Activated CD4-positive, alpha-beta T cell treated with anti-CD3 and anti-CD28 coated beads for 24 hours (primary cell): ENCODE results near the gene ANKRD34A.

Experiments
- DNase-seq, 2 donors: peaks; one replicate each; pipeline ENCODE4 v3.0.0-alpha.2; 2020; ENCODE audit warnings: low read depth in 2 of 2

ANKRD34A gene

DNA sequence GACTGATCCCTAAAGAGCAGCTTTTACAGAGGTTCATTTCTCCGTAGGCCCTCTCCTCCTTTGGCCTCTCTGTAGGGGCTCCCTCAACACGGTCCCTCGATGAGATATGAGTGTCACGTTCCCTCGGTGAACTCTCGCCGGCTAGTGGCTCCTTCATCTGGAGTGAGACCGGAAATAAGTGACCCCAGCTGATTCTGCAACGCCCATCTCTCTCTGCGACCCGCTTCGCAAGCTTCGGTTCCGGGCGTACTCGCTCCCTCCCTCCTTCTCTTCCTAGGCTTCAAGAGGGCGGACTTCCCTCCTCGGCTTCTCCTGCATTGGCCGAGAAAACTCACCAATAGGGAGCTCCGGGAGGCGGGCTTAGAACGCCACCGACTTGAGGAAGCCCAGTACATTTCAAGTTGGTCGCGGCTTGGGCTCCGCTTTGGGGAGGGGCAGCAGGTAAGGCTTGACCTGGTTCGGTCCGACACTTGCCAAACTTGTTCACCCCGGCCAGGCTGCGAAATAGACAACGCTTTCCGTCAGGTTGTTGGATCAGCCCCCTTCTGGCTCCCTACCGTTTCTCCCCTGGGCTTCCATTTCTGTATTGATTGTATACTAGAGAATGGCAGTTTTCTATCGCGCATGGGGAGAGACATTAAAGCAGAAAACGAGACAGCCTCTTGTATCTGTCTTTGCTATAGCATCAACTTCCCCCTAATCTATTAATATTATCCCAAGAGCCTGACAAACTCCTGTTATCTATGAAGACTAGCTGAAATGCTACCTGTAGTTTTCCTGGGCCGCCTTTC, at the start of gene ANKRD34A, which contains the start of gene POLR3GL:
TSS of gene ANKRD34A (minus strand) at position 248 of the 791 bp plus-strand sequence. CDS start 2,816 bp downstream, outside the sequence.
TSS of gene POLR3GL (plus strand) at position 363 of the 791 bp plus-strand sequence. CDS start 10,176 bp downstream, outside the sequence.
- DNase-seq, result peak; percentile 81 to 88

GRCh38 chr1:146013559-146013922, 49.2 kb upstream of the ANKRD34A start:
- no peak for DNase-seq

DNA sequence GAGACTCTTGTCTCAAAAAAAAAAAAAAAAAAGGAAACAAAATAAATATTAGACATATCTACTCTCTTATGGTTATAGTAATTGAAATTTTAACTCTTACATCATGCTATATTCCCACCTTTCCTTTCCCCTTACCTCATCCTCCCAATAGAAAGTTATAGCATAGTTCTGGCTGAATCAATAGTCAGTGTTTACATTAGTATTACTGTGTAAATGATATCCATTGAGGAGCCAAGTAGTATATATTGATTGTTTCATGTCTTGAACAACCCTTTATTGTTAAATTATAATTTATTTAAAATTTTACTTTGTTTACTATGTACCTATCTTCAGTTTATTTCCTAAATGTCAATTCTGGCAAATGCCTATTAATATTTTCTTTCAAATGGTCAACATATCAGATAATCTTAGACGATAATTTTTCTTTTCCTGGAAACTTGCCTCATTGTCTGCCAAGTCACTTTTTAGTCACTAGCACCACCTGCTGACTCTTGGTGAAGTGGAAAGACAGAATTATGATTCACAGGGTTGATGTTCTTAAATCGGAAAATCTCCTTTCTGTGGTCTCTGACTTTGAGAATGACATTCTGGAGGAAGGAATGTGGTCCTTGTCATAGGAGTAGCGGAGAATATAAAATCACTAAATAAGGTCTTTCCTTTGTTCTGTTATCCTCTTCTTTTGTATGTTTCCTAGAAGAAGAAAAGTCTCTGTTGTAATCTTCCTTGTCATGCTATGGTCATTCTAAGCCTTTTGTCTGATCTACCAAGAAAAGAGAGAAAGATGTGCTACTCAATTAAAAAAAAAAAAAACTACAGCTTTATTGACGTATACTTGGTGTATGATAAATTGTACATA, 48.6 kb upstream of the ANKRD34A start:
- DNase-seq, result peak in 1 of 2 donors; percentile 54

- no peak for DNase-seq
These were observed 45.9 kb upstream of the ANKRD34A start for GRCh38 chr1:146010126-146010738.

- no peak for DNase-seq
These were observed 43.2 kb upstream of the ANKRD34A start for GRCh38 chr1:146007489-146008133.

DNA sequence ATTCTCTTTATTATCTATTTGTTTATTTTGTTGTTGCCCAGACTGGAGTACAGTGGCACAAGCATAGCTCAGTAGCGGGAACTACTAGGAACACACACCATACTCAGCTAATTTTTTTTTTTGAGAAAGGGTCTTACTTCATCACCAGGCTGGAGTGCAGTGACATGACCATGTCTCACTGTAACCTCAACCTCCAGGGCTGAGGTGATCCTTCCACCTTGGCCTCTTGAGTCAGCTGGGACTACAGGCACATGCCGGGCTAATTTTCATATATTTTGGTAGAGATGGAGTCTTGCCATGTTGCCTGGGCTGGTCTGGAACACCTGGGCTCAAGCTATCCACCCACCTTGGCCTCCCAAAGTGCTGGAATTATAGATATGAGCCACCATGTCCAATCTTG, 37.3 kb upstream of the ANKRD34A start:
- no peak for DNase-seq

DNA sequence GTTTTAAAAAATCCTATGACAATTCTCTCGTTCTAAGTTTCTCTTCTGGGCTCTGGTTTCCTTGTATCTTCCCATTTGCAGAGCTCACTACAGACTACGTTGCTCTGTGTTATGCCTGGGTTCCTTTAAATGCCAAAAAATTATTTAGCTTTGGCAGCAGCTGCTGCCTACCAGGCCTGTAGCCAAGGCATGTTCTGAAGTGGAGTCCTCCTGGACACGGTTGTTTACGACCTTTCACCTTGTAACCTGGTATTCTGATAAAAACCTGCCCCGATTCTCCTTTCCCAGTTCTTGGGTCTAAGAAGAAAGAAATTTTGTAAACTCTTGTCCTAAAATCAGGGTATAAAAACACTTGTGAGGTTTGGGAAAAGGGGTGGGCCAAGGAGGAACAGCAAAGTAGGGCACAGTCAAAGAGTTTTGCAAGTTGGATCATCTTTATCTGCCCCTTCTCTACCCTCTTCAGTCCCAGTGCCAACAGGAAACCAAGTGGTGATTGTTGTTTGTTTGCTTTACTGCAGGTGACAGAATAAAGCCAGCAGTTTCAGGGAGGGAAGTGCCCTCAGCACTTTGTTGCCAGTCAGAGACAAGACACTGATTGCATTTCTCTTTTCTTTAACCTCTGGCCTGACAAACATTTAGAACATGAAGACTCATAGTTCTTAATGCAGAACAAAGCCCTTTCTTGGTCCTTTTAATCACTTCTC, 35.1 kb upstream of the ANKRD34A start:
- DNase-seq, result no peak

GRCh38 chr1:145997718-145998023, 33.3 kb upstream of the ANKRD34A start:
- no peak for DNase-seq

DNA sequence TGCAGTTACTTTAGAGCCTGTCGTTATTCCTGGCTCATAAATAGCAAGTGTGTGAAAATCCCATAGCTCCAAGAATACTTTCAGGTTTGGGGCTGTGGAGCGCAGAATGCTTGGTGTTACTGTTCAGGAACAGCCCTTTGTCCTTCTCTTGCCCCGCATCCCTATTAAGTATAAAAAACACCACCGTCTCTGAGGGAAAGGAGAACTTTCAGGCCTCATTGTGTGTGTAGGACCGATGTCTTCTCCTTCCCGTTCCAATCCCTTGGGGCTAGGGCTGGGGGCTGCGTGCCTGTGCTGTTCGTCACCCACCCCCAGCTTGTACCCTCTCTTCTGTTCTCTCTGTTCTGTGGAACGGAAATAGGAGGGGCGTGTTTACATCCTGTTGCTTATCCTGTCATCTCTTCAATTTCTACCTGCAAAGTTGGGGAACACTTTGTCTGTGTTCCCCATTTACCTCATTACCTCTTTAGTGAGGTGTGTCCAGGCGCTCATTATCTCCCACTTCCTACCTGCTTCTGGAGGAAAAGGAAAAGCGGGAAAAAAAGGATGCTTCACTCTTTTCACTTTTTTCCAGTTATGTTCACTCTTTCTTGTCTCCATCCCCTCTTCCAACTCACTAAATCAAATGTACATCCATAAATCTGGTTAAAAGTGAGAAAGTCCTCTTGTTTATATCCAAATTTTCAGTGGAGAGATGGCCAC, 32.8 kb upstream of the ANKRD34A start:
- DNase-seq, result peak in 1 of 2 donors; percentile 43

- DNase-seq, result peak; percentile 84 to 87
These were observed 32.1 kb upstream of the ANKRD34A start, which contains the start of gene TXNIP for GRCh38 chr1:145996433-145997015. Gene TXNIP (minus strand): TSS chr1:145996579. CDS start chr1:145996266, 313 bp downstream.

- no peak for DNase-seq
These were observed 31.6 kb upstream of the ANKRD34A start for GRCh38 chr1:145995964-145996432.

- DNase-seq, result no peak
These were observed 30.9 kb upstream of the ANKRD34A start for GRCh38 chr1:145995148-145995881.

DNA sequence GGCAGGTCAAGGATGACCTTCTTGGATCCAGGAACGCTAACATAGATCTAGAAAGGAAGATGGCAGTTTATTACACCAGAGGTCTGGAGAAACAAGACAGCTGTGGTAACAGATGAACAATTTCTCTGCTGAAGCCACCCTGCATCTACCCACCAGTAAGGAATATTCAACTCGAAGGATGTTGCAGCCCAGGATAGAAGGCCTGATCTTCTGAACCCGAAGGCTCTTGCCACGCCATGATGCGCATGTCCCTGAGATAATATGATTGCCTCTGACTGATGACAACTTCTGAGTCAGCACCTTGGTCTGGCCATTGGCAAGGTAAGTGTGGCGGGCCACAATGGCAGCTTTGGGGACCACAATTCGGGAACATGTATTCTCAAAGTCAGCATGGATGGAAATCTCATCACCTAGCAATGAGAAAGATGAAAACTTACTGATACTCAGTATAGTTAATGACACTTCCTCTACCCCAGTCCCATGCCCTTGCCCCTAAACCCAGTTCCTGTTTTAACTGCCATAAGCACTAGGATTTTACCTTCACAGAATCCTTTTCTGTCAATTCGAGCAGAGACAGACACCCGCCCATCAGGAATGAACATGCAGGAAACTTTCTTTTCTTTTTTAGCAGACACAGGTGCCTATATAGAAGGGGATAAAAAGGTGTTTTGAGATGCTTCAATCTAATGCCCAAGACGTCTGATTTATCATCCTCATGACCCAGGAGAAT, 30.2 kb upstream of the ANKRD34A start:
- DNase-seq, result peak in 1 of 2 donors; percentile 33

DNA sequence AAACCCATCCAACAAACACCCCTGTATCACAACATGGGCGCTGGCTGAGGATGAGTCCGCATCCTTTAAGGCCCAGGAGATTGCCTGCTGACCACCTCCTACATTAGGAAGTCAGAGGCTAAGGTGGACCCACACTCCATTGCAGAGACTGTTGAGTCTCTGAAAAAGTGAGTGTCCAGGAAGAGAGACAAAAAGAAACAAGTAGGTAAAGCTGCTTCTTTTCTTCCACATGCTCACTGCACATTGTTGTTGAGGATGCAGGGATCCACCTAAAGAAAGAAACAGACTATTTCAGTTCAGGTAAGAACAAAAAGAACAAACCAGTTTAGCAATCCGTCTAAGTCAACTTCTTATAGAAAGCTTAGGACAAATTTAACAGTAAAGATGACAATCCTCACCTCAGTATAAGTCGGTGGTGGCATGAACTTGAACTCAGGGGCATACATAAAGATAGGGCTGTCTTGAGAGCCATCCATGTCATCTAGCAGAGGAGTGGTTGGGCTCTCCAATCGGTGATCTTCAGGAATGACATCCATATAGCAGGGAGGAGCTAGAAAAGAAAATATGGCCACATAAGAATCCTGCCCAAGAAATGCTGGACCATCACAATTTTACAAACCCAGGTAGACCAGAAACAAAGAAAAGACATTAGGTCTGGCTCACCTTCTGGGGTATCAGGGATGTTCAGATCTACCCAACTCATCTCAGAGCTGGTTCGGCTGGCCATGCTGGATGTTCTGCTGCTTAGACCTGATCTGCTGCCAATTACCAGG, 29.4 kb upstream of the ANKRD34A start:
- DNase-seq, result no peak

GRCh38 chr1:145992958-145993617, 28.7 kb upstream of the ANKRD34A start:
- no peak for DNase-seq

GRCh38 chr1:145992502-145992936, 28.1 kb upstream of the ANKRD34A start:
- DNase-seq, result no peak

DNA sequence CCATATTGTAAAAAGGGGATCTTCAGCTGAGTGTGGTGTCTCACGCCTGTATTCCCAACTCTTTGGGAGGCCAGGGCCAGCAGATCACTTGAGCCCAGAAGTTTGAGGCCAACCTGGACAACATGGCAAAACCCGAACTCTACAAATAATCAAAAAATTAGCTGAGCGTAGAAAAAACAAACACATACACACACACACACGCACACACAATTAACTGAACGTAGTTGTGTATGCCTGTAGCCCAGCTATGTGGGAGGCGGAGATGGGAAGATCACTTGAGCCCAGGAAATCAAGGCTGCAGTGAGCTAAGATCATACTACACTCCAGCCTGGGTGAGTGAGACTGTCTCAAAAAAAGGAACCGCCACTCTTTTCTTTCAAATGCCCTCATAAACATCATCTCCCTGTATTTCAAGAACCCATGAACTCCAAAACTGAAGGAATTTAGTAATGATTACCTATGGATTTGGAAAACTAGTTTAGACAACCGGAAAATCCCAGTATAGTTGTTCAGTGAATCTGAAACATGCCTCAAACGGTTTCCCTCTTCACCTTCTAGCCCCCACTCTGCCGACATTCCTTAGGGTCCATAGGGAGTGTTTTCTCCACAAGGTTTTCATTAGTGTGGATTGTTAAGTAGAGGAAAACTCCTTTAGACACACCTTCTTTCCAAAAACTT, 27.5 kb upstream of the ANKRD34A start:
- DNase-seq, result no peak
